Fibroblast of lung (primary cell): ENCODE measurements around the gene DUSP28.

Experiments used
- CTCF ChIP-seq, 2 donors: IDR thresholded peaks in 1 of 2; conservative IDR thresholded peaks in 1 of 2; 1 replicate in 1 of 2; 2 replicates in 1 of 2; pipeline ENCODE4 v1.5.1; 2011 to 2012; ENCODE audit warnings: low read length in 2 of 2, control low read depth in 1 of 2, inconsistent platforms in 1 of 2, low read depth in 1 of 2, mild to moderate bottlenecking in 1 of 2
- EZH2 ChIP-seq: IDR thresholded peaks from 2 replicates; pipeline ENCODE4 v1.5.1; 2012; ENCODE audit warnings: low read length, control low read depth, mild to moderate bottlenecking; ENCODE audit errors: missing control alignments

DNA sequence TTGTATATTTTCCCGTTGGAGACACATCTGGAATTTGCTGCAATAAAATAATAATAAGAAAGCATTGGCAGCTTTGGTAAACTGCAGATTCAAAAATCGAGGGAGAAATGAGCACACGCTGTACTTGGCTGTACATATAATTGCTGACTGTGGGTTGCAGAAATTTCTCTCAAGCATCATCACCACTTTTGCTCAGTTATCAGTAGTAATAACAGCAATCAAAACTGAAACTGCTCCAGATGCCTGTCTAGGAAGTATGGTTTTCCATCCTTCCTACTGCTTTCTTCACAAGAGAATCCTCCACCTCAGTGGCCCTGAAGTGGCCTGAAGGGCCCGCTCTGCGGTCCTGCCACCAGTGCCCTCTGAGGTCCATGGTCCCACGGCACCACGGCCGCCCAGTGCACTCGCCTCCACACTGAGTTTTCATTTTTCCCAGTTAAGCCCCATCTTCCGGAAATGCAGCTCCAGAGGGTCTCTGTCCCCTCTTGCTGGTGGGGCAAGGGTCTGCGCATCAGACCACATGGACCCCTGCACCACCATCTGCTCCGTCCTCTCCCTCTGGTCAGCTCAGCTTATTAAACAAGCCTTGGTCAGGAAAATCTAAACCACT lies 3.9 kb downstream of the DUSP28 start:
- TF ChIP-seq EZH2: no peak
- TF ChIP-seq CTCF (conservative IDR thresholded peaks at IDR 0.05 in 1 of 2, IDR thresholded peaks at IDR 0.05 in 1 of 2; ENCODE audit: low read depth in 1 of 2, low read length in 2 of 2): no peak
